HCT116 (cell line): ENCODE measurements around the gene RBM28. TPM values are rescaled to one million over a fixed set of nuclear protein-coding genes. Genes with fewer than 3 reads are reported as not detected.

Source experiments
- ATAC-seq: fragments of 200-7000 bp; cut with Tn5 transposase; 2 replicates; pipeline ENCODE4 v1.9.1; 2020; ENCODE audit warnings: mild to moderate bottlenecking, moderate library complexity
- BruUV-seq: library from RNA; stranded (reverse); fragments of 400-500 nt; replicated peaks from 2 replicates; lab custom pipeline; 2021; lab: Mats Ljungman, UMichigan
- CTCF ChIA-PET: fragments of 300-600 bp; sonication (Branson Sonifier 250); formaldehyde crosslinking; loops from one replicate; lab custom pipeline; 2021; ENCODE audit warnings: antibody characterized with exemption; lab: Charles Lee
- POLR2A ChIA-PET: fragments of 300-600, 350-600 bp; sonication (Branson Sonifier 250); formaldehyde crosslinking; loops from one replicate; lab custom pipeline; 2021; ENCODE audit warnings: antibody characterized with exemption; lab: Charles Lee
- RAD21 ChIA-PET, 2 experiments: fragments of 300-600 bp; sonication (Branson Sonifier 250); formaldehyde crosslinking; loops; one replicate each; lab custom pipeline; 2023; ENCODE audit warnings: low total read pairs in 2 of 2; ENCODE audit not compliant: uncharacterized antibody in 2 of 2, unreplicated experiment in 2 of 2, low non-redundant PET in 1 of 2; lab: Charles Lee
- DNase-seq: peaks from one replicate; pipeline ENCODE4 v3.0.0-alpha.2; 2010; ENCODE audit warnings: low read depth, low spot score
- H2AFZ ChIP-seq: fragments of 200-600 bp; shearing (Covaris generic), sonication (generic); 2 replicates; pipeline ENCODE4 v1.6.1; 2017; ENCODE audit warnings: low read depth, mixed run types, mixed read lengths, antibody characterized with exemption, low read length; ENCODE audit not compliant: poor library complexity, severe bottlenecking
- H3K27ac ChIP-seq: 2 replicates; pipeline ENCODE4 v1.5.1; 2012; ENCODE audit warnings: low read depth, low read length
- H3K27me3 ChIP-seq: fragments of 200-600 bp; sonication (generic); 2 replicates; pipeline ENCODE4 v1.6.1; 2016; ENCODE audit warnings: mixed run types, low read length, mixed read lengths; ENCODE audit not compliant: insufficient read depth
- H3K36me3 ChIP-seq, 2 experiments: fragments of 200-500 bp in 1 of 2; fragments of 200-600 bp in 1 of 2; sonication (Bioruptor generic) in 1 of 2; sonication (generic) in 1 of 2; 2 replicates each; pipeline versions ENCODE4 v1.5.1 to v1.6.1; 2014 to 2016; ENCODE audit warnings: low read length in 2 of 2, inconsistent platforms in 1 of 2, mixed read lengths in 1 of 2, mixed run types in 1 of 2; ENCODE audit not compliant: insufficient read depth in 2 of 2, control insufficient read depth in 1 of 2
- H3K4me1 ChIP-seq, 2 experiments: fragments of 200-600 bp in 1 of 2; sonication (generic) in 1 of 2; 2 replicates each; pipeline versions ENCODE4 v1.5.1 to v1.6.1; 2012 to 2017; ENCODE audit warnings: low read length in 2 of 2, inconsistent platforms in 1 of 2, mild to moderate bottlenecking in 1 of 2, mixed read lengths in 1 of 2, mixed run types in 1 of 2, moderate library complexity in 1 of 2; ENCODE audit not compliant: insufficient read depth in 2 of 2, control insufficient read depth in 1 of 2
- H3K4me2 ChIP-seq: fragments of 200-600 bp; sonication (generic); 2 replicates; pipeline ENCODE4 v1.6.1; 2017; ENCODE audit warnings: mixed run types, low read length, mixed read lengths
- H3K4me3 ChIP-seq, 2 experiments: fragments of 200-600 bp in 1 of 2; sonication (generic) in 1 of 2; replicated peaks in 1 of 2; 2 replicates each; pipeline ENCODE4 v1.5.1; 2011 to 2016; ENCODE audit warnings: low read length in 2 of 2, control low read depth in 1 of 2, low read depth in 1 of 2, mild to moderate bottlenecking in 1 of 2, mixed read lengths in 1 of 2, mixed run types in 1 of 2
- H3K79me2 ChIP-seq: fragments of 200-600 bp; sonication (generic); 2 replicates; pipeline ENCODE4 v1.6.1; 2017; ENCODE audit warnings: mild to moderate bottlenecking, mixed run types, low read length, moderate library complexity, mixed read lengths; ENCODE audit not compliant: insufficient read depth
- H3K9ac ChIP-seq: fragments of 200-600 bp; sonication (generic); 2 replicates; pipeline ENCODE4 v1.6.1; 2016; ENCODE audit warnings: low read length, mixed read lengths
- H3K9me2 ChIP-seq: fragments of 200-600 bp; sonication (generic), shearing (Covaris generic); 2 replicates; pipeline ENCODE4 v1.6.1; 2017; ENCODE audit warnings: mixed run types, mild to moderate bottlenecking, moderate library complexity; ENCODE audit not compliant: insufficient read depth
- H3K9me3 ChIP-seq, 2 experiments: fragments of 200-500 bp in 1 of 2; fragments of 200-600 bp in 1 of 2; sonication (Bioruptor generic) in 1 of 2; sonication (generic) in 1 of 2; 2 replicates each; pipeline ENCODE4 v1.6.1; 2014 to 2017; ENCODE audit warnings: low read length in 2 of 2, mixed read lengths in 2 of 2, inconsistent platforms in 1 of 2, low read depth in 1 of 2, mild to moderate bottlenecking in 1 of 2, mixed run types in 1 of 2, moderate library complexity in 1 of 2; ENCODE audit not compliant: control insufficient read depth in 1 of 2, insufficient read depth in 1 of 2
- H4K20me1 ChIP-seq: fragments of 200-600 bp; sonication (generic), shearing (Covaris generic); 2 replicates; pipeline ENCODE4 v1.6.1; 2017; ENCODE audit warnings: mixed run types, mild to moderate bottlenecking, moderate library complexity; ENCODE audit not compliant: insufficient read depth
- ELF1 ChIP-seq: IDR thresholded peaks from 2 replicates; pipeline ENCODE4 v1.6.1; 2012; ENCODE audit warnings: low read depth, borderline replicate concordance
- EZH2 ChIP-seq: fragments of 200-600 bp; sonication (generic); IDR thresholded peaks from 2 replicates; pipeline ENCODE4 v1.6.1; 2017; ENCODE audit warnings: antibody characterized with exemption, mixed run types
- EZH2phosphoT487 ChIP-seq: fragments of 200-600 bp; IDR thresholded peaks from 2 replicates; pipeline ENCODE4 v1.6.1; 2018; ENCODE audit warnings: antibody characterized with exemption, borderline replicate concordance
- POLR2A ChIP-seq: IDR thresholded peaks from 2 replicates; pipeline ENCODE4 v1.7.0; 2011; ENCODE audit warnings: borderline replicate concordance; ENCODE audit not compliant: insufficient read depth, insufficient read length; ENCODE audit errors: extremely low read depth
- POLR2AphosphoS5 ChIP-seq: IDR thresholded peaks from 2 replicates; pipeline ENCODE4 v1.6.1; 2011; ENCODE audit warnings: mild to moderate bottlenecking, low read depth, low read length, moderate library complexity
- RAD21 ChIP-seq: IDR thresholded peaks from 2 replicates; pipeline ENCODE4 v1.6.1; 2012; ENCODE audit warnings: low read depth, mild to moderate bottlenecking
- SP1 ChIP-seq: IDR thresholded peaks from 2 replicates; pipeline ENCODE4 v1.6.1; 2012; ENCODE audit warnings: low read depth
- TCF7L2 ChIP-seq: IDR thresholded peaks from 2 replicates; pipeline ENCODE4 v1.7.0; 2011; ENCODE audit warnings: borderline replicate concordance, inconsistent platforms; ENCODE audit not compliant: insufficient read depth, insufficient read length; ENCODE audit errors: extremely low read depth
- ZFX ChIP-seq: fragments of 450-650 bp; IDR thresholded peaks from 2 replicates; pipeline ENCODE4 v1.6.1; 2017
- ZNF274 ChIP-seq: fragments of 200-500 bp; sonication (Bioruptor generic); IDR thresholded peaks from 2 replicates; pipeline ENCODE4 v1.6.1; 2014; ENCODE audit warnings: mild to moderate bottlenecking, low read depth, low read length, inconsistent platforms
- intact Hi-C: fragments of 100-400 bp; cut with micrococcal nuclease; formaldehyde crosslinking; loops from 2 replicates; pipeline ENCODE4 v1.10.0; 2022
- total RNA-seq: library from RNA; stranded (reverse); gene quantifications from one replicate; pipeline ENCODE4 v1.2.1, GENCODE V29; 2021; ENCODE audit not compliant: unreplicated experiment
- TF ChIP-seq, protein P1 (sequence below): IDR thresholded peaks from 2 replicates; pipeline ENCODE4 v1.6.1; 2011; ENCODE audit warnings: mild to moderate bottlenecking, low read length, moderate library complexity; ENCODE audit not compliant: insufficient replicate concordance; ENCODE audit errors: extremely low read depth
- TF ChIP-seq, protein P2 (sequence below): IDR thresholded peaks from 2 replicates; pipeline ENCODE4 v1.6.1; 2012
- TF ChIP-seq, protein P3 (sequence below): IDR thresholded peaks from 2 replicates; pipeline ENCODE4 v1.6.1; 2012

The RBM28 gene
- total RNA-seq, 1 experiment from 2014 or later, result 66.3 TPM

DNA sequence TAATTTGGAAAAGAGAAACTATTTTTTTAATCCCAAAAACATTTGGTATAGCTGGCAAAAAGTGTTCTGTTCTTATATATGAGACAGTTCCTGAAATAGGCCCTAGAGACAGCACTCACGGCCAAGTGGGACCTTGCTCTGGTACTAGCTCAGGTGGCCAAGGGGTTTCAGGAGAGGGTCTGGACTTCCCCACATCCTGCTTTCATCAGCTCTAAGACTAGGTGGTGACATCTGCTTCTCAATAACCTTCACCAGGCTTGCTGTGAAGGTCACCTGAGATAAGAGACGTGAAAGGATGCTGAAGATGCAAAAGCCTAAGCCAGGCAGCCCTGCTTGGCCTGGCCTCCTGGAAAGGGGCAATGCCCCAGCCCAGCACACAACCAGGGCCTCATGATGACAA lies 40.6 kb downstream of the RBM28 start:
- Histone ChIP-seq H3K9me2 (no peaks in the 10 kb centered on the region), H3K79me2 (no peaks in the 10 kb centered on the region), H3K4me2 (no peak overlapping the region), H3K36me3 (peaks cover 5 to 15% of the 10 kb centered on the region in 2 experiments; a peak in 2 of 4 replicates), H3K27ac (no peak overlapping the region), H3K4me3 (no peak overlapping the region), H4K20me1 (no peaks in the 10 kb centered on the region), H3K9ac (no peak overlapping the region), H2AFZ (no peak overlapping the region), H3K9me3 (no peaks in the 10 kb centered on the region), H3K27me3 (no peaks in the 10 kb centered on the region), H3K4me1 (no peaks in the 10 kb centered on the region)
- ChIA-PET CTCF (no interaction called here), RAD21 (no interaction called here), POLR2A (no interaction called here)
- no TSS peak for BruUV-seq
- DNase-seq (no peak), ATAC-seq (no peak)
- TF ChIP-seq RAD21, result no peak
- TF ChIP-seq ZFX, result no peak
- TF ChIP-seq, protein P1, sequence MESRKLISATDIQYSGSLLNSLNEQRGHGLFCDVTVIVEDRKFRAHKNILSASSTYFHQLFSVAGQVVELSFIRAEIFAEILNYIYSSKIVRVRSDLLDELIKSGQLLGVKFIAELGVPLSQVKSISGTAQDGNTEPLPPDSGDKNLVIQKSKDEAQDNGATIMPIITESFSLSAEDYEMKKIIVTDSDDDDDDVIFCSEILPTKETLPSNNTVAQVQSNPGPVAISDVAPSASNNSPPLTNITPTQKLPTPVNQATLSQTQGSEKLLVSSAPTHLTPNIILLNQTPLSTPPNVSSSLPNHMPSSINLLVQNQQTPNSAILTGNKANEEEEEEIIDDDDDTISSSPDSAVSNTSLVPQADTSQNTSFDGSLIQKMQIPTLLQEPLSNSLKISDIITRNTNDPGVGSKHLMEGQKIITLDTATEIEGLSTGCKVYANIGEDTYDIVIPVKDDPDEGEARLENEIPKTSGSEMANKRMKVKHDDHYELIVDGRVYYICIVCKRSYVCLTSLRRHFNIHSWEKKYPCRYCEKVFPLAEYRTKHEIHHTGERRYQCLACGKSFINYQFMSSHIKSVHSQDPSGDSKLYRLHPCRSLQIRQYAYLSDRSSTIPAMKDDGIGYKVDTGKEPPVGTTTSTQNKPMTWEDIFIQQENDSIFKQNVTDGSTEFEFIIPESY, result no peak
- no peak for TF ChIP-seq SP1
- no peak for TF ChIP-seq POLR2A
- TF ChIP-seq, protein P2, sequence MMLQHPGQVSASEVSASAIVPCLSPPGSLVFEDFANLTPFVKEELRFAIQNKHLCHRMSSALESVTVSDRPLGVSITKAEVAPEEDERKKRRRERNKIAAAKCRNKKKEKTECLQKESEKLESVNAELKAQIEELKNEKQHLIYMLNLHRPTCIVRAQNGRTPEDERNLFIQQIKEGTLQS, result no peak
- no peak for TF ChIP-seq ZNF274
- no peak for TF ChIP-seq TCF7L2
- TF ChIP-seq, protein P3, sequence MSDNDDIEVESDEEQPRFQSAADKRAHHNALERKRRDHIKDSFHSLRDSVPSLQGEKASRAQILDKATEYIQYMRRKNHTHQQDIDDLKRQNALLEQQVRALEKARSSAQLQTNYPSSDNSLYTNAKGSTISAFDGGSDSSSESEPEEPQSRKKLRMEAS, result no peak
- no peak for TF ChIP-seq ELF1
- no peak for TF ChIP-seq EZH2
- no peak for TF ChIP-seq POLR2AphosphoS5
- TF ChIP-seq EZH2phosphoT487, result no peak
- intact Hi-C loops, result no loop called here
